Endodermal cell (in vitro differentiated cells): ENCODE measurements around the gene CD82. TPM values are rescaled to one million over a fixed set of nuclear protein-coding genes. Genes with fewer than 3 reads are reported as not detected.

Source experiments
- DNase-seq: peaks from one replicate; pipeline ENCODE4 v3.0.0-alpha.2; 2017
- H3K27ac ChIP-seq: 2 replicates; pipeline ENCODE4 v1.5.1; 2013; ENCODE audit warnings: mild to moderate bottlenecking, low read depth, low read length, moderate library complexity
- H3K27me3 ChIP-seq: 2 replicates; pipeline ENCODE4 v1.6.1; 2013; ENCODE audit warnings: mild to moderate bottlenecking, low read length, moderate library complexity; ENCODE audit not compliant: insufficient read depth, control insufficient read depth, poor library complexity, severe bottlenecking
- H3K36me3 ChIP-seq: 2 replicates; pipeline ENCODE4 v1.7.0; 2013; ENCODE audit warnings: mild to moderate bottlenecking, low read length, moderate library complexity; ENCODE audit not compliant: control insufficient read depth, insufficient read depth
- H3K4me1 ChIP-seq: one replicate; pipeline ENCODE4 v1.7.0; 2013; ENCODE audit warnings: low read length; ENCODE audit not compliant: control insufficient read depth, insufficient read depth
- H3K4me3 ChIP-seq: 2 replicates; pipeline ENCODE4 v1.5.1; 2013; ENCODE audit warnings: mild to moderate bottlenecking, low read length, moderate library complexity
- H3K9ac ChIP-seq: 2 replicates; pipeline ENCODE4 v1.6.1; 2013; ENCODE audit warnings: mild to moderate bottlenecking, low read length, moderate library complexity; ENCODE audit not compliant: poor library complexity, severe bottlenecking; ENCODE audit errors: extremely low read depth
- H3K9me3 ChIP-seq: 2 replicates; pipeline ENCODE4 v1.6.1; 2013; ENCODE audit warnings: mild to moderate bottlenecking, low read length, moderate library complexity; ENCODE audit not compliant: control insufficient read depth
- H3K27ac Mint-ChIP-seq: 2 replicates; pipeline ENCODE4 v1.8.0; 2020; ENCODE audit warnings: mixed read lengths
- H3K27me3 Mint-ChIP-seq: 2 replicates; pipeline ENCODE4 v1.8.0; 2021; ENCODE audit warnings: mild to moderate bottlenecking, mixed read lengths; ENCODE audit not compliant: insufficient read depth
- H3K36me3 Mint-ChIP-seq: 2 replicates; pipeline ENCODE4 v1.8.0; 2020; ENCODE audit warnings: low read depth, mixed read lengths
- H3K4me1 Mint-ChIP-seq: 2 replicates; pipeline ENCODE4 v1.8.0; 2020; ENCODE audit warnings: mixed read lengths
- H3K4me3 Mint-ChIP-seq: 2 replicates; pipeline ENCODE4 v1.8.0; 2020; ENCODE audit warnings: mild to moderate bottlenecking, moderate library complexity, mixed read lengths
- H3K9me3 Mint-ChIP-seq: 2 replicates; pipeline ENCODE4 v1.8.0; 2020; ENCODE audit warnings: mild to moderate bottlenecking, mixed read lengths
- CTCF ChIP-seq: fragments of 200-600 bp; sonication (generic); conservative IDR thresholded peaks from 2 replicates; pipeline ENCODE4 v1.5.0; 2021; ENCODE audit warnings: antibody characterized with exemption, mild to moderate bottlenecking
- WGBS, 2 experiments: methylation state at CpG; one replicate each; pipeline versions ENCODE4 v1.1.5 to v1.1.7; 2013; ENCODE audit warnings: missing lambda C conversion rate in 2 of 2, mixed read lengths in 1 of 2; ENCODE audit not compliant: insufficient coverage in 1 of 2, insufficient read length in 1 of 2; 5-methylcytosine and 5-hydroxymethylcytosine counted together
- total RNA-seq, 2 donors: library from RNA; stranded (reverse); fragmentation: NEBNext Ultra II Directional in 1 of 2; extraction: Animal tissue kit (Norgen Biotek cat#: 25700) in 1 of 2; gene quantifications; 2 replicates in 1 of 2; 3 replicates in 1 of 2; pipeline ENCODE4 v1.2.1, GENCODE V29; 2021

CD82 gene
- total RNA-seq, 2 donors from 2014 or later, result 1.7 to 3.0 TPM

GRCh38 chr11:44595006-44595405, 29.5 kb downstream of the CD82 start:
- no peak overlapping the region for H3K4me3 Mint-ChIP-seq
- H3K4me3 ChIP-seq, result no peak overlapping the region
- H3K36me3 Mint-ChIP-seq, result no peaks in the 10 kb centered on the region
- no peak overlapping the region for H3K27ac ChIP-seq
- H3K36me3 ChIP-seq, result no peaks in the 10 kb centered on the region
- no peaks in the 10 kb centered on the region for H3K27me3 ChIP-seq
- 81% methylated on average over 6 of the region's 6 CpGs; no CpG with 5 or more reads in 1 of the 2 experiments for WGBS, 2 experiments
- no peaks in the 10 kb centered on the region for H3K9me3 ChIP-seq
- H3K9me3 Mint-ChIP-seq, result no peaks in the 10 kb centered on the region
- no peak overlapping the region for H3K27ac Mint-ChIP-seq
- H3K27me3 Mint-ChIP-seq, result no peaks in the 10 kb centered on the region
- peaks cover 5% of the 10 kb centered on the region for H3K4me1 Mint-ChIP-seq
- no peaks in the 10 kb centered on the region for H3K4me1 ChIP-seq
- no peak overlapping the region for H3K9ac ChIP-seq
- TF ChIP-seq CTCF, result no peak
- DNase-seq, result no peak

DNA sequence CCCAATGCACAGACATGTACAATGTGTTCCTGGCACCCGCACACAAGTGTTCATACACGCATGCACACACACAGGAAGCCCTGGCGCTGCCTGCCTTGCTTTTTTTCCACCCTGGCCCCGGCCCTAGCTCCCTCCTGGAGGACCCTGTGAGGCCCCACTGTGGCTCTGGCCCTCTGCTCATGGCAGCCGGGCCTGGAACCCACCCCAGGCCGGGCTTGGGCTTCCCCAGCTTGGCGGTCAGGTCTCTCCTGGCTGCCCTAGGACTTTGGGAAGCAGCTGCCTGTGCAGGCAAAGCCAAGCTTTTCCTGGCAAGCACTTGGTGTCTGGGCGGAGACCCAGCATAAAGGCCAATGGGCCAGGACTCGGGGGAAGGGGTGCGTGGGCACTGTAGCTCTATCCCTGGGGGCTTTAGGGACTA, 30.5 kb downstream of the CD82 start:
- peaks cover 5% of the 10 kb centered on the region for H3K4me1 Mint-ChIP-seq
- 90 to 92% methylated on average over 2 to 10 of the region's 10 CpGs for WGBS, 2 experiments
- H3K27ac ChIP-seq, result no peak overlapping the region
- no peaks in the 10 kb centered on the region for H3K36me3 ChIP-seq
- no peaks in the 10 kb centered on the region for H3K27me3 Mint-ChIP-seq
- H3K9ac ChIP-seq, result no peak overlapping the region
- H3K4me1 ChIP-seq, result no peaks in the 10 kb centered on the region
- no peak overlapping the region for H3K4me3 Mint-ChIP-seq
- no peaks in the 10 kb centered on the region for H3K9me3 Mint-ChIP-seq
- TF ChIP-seq CTCF, result no peak
- H3K36me3 Mint-ChIP-seq, result no peaks in the 10 kb centered on the region
- no peak overlapping the region for H3K4me3 ChIP-seq
- H3K27ac Mint-ChIP-seq, result peak overlapping the region; percentile 35
- no peak for DNase-seq
- no peaks in the 10 kb centered on the region for H3K27me3 ChIP-seq
- no peaks in the 10 kb centered on the region for H3K9me3 ChIP-seq

DNA sequence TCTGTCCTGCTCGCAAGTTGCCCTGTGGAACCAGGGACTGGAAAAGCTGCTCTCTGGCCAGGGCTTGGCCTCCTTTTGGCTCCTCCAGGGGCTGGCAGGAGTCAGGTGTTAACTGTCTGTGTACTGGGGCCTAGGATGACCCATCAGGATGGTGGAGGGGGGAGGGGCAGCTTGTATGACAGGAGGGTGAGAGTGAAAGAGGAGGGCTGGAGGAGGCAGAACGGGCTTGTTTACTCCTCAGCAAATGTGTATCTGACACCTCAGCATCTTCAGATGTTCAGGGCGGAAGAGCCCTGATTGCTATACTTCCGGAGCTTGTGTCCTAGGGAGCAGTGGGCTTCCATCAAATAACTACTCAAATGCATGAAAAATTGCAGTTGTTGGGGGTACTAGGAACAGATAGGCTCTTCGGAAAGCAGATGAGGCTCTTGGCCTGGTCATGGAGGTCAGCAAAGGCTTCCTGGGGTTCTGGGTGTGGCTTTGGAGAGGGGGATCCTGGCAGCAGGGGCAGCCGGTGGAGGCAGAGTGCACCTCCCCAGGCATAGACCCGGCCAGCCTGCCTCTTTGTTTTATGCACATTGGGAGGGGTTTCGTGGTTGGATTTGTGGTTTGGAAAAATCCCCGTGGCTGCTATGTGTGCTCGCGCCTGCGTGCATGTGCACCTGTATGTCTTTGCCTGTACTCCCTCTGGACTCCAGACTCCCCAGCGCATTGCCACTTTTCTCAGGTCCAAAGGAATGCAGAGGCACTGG, 31.2 kb downstream of the CD82 start:
- Mint-ChIP-seq H3K4me1 (peaks cover 5% of the 10 kb centered on the region), H3K27ac (peak overlapping the region; percentile 35), H3K36me3 (no peaks in the 10 kb centered on the region), H3K4me3 (no peak overlapping the region), H3K9me3 (no peaks in the 10 kb centered on the region), H3K27me3 (no peaks in the 10 kb centered on the region)
- peak; percentile 70 for DNase-seq
- H3K36me3 ChIP-seq, result no peaks in the 10 kb centered on the region
- H3K9ac ChIP-seq, result no peak overlapping the region
- H3K27me3 ChIP-seq, result no peaks in the 10 kb centered on the region
- H3K4me3 ChIP-seq, result no peak overlapping the region
- no peaks in the 10 kb centered on the region for H3K4me1 ChIP-seq
- 84 to 97% methylated on average over 11 to 13 of the region's 13 CpGs for WGBS, 2 experiments
- TF ChIP-seq CTCF, result no peak
- H3K9me3 ChIP-seq, result no peaks in the 10 kb centered on the region
- H3K27ac ChIP-seq, result no peak overlapping the region
